GM19193 (cell line): ENCODE results near the gene SUCLG1.

ENCODE experiments used
- POLR2A ChIP-seq: IDR thresholded peaks from 4 replicates; pipeline ENCODE4 v1.6.1; 2011; ENCODE audit not compliant: insufficient read depth, insufficient read length; ENCODE audit errors: extremely low read depth

SUCLG1 gene

GRCh38 chr2:84459018-84459943, at the start of gene SUCLG1:
SUCLG1 (minus strand) TSS chr2:84459280; CDS start chr2:84459269, 11 bp downstream.
- peak; percentile 82 for TF ChIP-seq POLR2A

GRCh38 chr2:84498150-84498799, 39.2 kb upstream of the SUCLG1 start:
- TF ChIP-seq POLR2A = no peak

- TF ChIP-seq POLR2A = no peak
These were observed 38.2 kb upstream of the SUCLG1 start for GRCh38 chr2:84497285-84497684.

GRCh38 chr2:84496386-84496785, 37.3 kb upstream of the SUCLG1 start:
- no peak for TF ChIP-seq POLR2A

- TF ChIP-seq POLR2A = no peak
These were observed 36.6 kb upstream of the SUCLG1 start for GRCh38 chr2:84495539-84496146.

- TF ChIP-seq POLR2A = no peak
These were observed 35.0 kb upstream of the SUCLG1 start for GRCh38 chr2:84494070-84494469.

GRCh38 chr2:84493514-84493913, 34.4 kb upstream of the SUCLG1 start:
- TF ChIP-seq POLR2A = no peak

GRCh38 chr2:84492571-84492970, 33.5 kb upstream of the SUCLG1 start:
- TF ChIP-seq POLR2A = no peak

- TF ChIP-seq POLR2A = no peak
These were observed 32.7 kb upstream of the SUCLG1 start for GRCh38 chr2:84491741-84492140.

- no peak for TF ChIP-seq POLR2A
These were observed 32.2 kb upstream of the SUCLG1 start for GRCh38 chr2:84491256-84491655.

GRCh38 chr2:84487298-84487996, 28.4 kb upstream of the SUCLG1 start:
- no peak for TF ChIP-seq POLR2A

GRCh38 chr2:84486441-84487115, 27.5 kb upstream of the SUCLG1 start:
- no peak for TF ChIP-seq POLR2A

GRCh38 chr2:84483320-84483719, 24.2 kb upstream of the SUCLG1 start:
- no peak for TF ChIP-seq POLR2A

- TF ChIP-seq POLR2A = no peak
These were observed 23.5 kb upstream of the SUCLG1 start for GRCh38 chr2:84482603-84483002.
